SU-DHL-6 (cell line): ENCODE results near the gene DNALI1.
"Not testable (repeated sequence)": the region's sequence is repeated elsewhere in the genome, so short reads cannot be mapped to it uniquely, and the experiment has no call there.

ENCODE experiments used
- H2AFZ ChIP-seq: fragments of 200-600 bp; sonication (generic); 2 replicates; pipeline ENCODE4 v1.6.1; 2014; ENCODE audit warnings: low read depth, mild to moderate bottlenecking, moderate library complexity, mixed read lengths, antibody characterized with exemption, low read length; ENCODE audit not compliant: severe bottlenecking
- H3F3A ChIP-seq: fragments of 200-600 bp; shearing (Covaris generic); 2 replicates; pipeline ENCODE4 v1.6.0; 2016; ENCODE audit warnings: antibody characterized with exemption, mild to moderate bottlenecking; ENCODE audit not compliant: insufficient read depth
- H3K27ac ChIP-seq: fragments of 200-600 bp; sonication (generic); 2 replicates; pipeline ENCODE4 v1.5.1; 2016; ENCODE audit warnings: low read depth, mild to moderate bottlenecking, low read length, moderate library complexity, mixed read lengths
- H3K27me3 ChIP-seq: fragments of 200-600 bp; sonication (generic), shearing (Covaris generic); 2 replicates; pipeline ENCODE4 v1.6.0; 2014; ENCODE audit warnings: mild to moderate bottlenecking, low read length
- H3K36me3 ChIP-seq: fragments of 200-600 bp; sonication (generic); 2 replicates; pipeline ENCODE4 v1.6.1; 2014; ENCODE audit warnings: mild to moderate bottlenecking, low read length, mixed read lengths
- H3K4me2 ChIP-seq: fragments of 300-600, 200-600 bp; shearing (Covaris generic), sonication (generic); 2 replicates; pipeline ENCODE4 v1.6.0; 2014; ENCODE audit warnings: low read length, low read depth, mild to moderate bottlenecking; ENCODE audit not compliant: poor library complexity, severe bottlenecking
- H3K4me3 ChIP-seq: fragments of 200-600 bp; sonication (generic); 2 replicates; pipeline ENCODE4 v1.5.1; 2014; ENCODE audit warnings: antibody characterized with exemption, low read length, mild to moderate bottlenecking, mixed read lengths; ENCODE audit not compliant: insufficient read depth, poor library complexity, severe bottlenecking
- H3K79me2 ChIP-seq: fragments of 200-600 bp; sonication (generic); 2 replicates; pipeline ENCODE4 v1.6.1; 2014; ENCODE audit warnings: mild to moderate bottlenecking, low read length, moderate library complexity; ENCODE audit not compliant: insufficient read depth
- H3K9ac ChIP-seq: fragments of 200-600 bp; sonication (generic); 2 replicates; pipeline ENCODE4 v1.7.0; 2014; ENCODE audit warnings: mild to moderate bottlenecking, low read length
- H3K9me2 ChIP-seq: fragments of 200-600 bp; sonication (generic); replicated peaks from 2 replicates; pipeline ENCODE4 v1.6.1; 2014; ENCODE audit warnings: low read length; ENCODE audit not compliant: insufficient read depth
- H3K9me3 ChIP-seq: fragments of 200-600 bp; sonication (generic); 2 replicates; pipeline ENCODE4 v1.6.1; 2014; ENCODE audit warnings: low read length, mixed read lengths; ENCODE audit not compliant: insufficient read depth
- H4K20me1 ChIP-seq: fragments of 200-600 bp; sonication (generic); 2 replicates; pipeline ENCODE4 v1.6.1; 2014; ENCODE audit warnings: low read depth, mild to moderate bottlenecking, antibody characterized with exemption, low read length, moderate library complexity, mixed read lengths
- EZH2phosphoT487 ChIP-seq: fragments of 200-600 bp; sonication (generic), shearing (Covaris generic); conservative IDR thresholded peaks from 2 replicates; pipeline ENCODE4 v1.6.1; 2018; ENCODE audit warnings: mild to moderate bottlenecking, antibody characterized with exemption, low read length, moderate library complexity, mixed read lengths
- TF ChIP-seq, protein P1 (sequence below): fragments of 200-600 bp; sonication (generic); IDR thresholded peaks from one replicate; pipeline ENCODE4 v1.5.1; 2017; ENCODE audit warnings: antibody characterized with exemption, mild to moderate bottlenecking, low read length, moderate library complexity; ENCODE audit not compliant: insufficient read depth, poor library complexity, severe bottlenecking

DNALI1 gene

DNA sequence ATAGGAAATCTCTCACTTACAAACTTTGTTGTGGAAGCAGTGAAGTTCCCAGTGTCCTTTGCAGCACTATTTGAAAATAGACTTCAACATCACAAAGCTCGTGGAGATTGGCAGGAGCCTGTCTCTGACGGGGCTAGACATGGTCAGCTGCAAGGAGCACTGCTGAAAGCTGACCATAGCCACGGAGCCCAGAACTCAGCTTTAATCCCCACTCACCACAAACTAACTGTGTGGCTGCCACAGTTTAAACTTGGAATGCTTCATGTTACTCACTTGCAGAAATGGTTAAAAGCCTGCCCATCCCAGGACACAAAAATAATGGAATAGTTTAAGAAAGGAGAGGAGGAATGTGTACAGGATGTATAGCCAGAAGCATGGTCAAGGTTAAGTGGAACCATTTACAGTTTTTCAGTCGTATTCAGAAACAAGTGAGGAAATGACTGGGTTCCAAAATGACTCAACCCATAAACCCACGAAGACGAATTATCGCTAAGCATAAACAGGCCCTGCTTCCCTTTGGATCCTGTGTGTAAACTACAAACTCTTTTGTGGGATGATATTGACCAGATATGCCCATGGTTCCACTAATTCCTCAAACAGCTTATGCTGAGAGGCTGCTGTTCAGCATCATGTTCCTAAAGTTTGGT is 18.2 kb downstream of the DNALI1 start:
- Histone ChIP-seq H3K9me3 (no peaks in the 10 kb centered on the region), H3K4me3 (no peak overlapping the region), H4K20me1 (no peaks in the 10 kb centered on the region), H3K27me3 (no peaks in the 10 kb centered on the region), H3K4me2 (no peak overlapping the region), H3K79me2 (no peaks in the 10 kb centered on the region), H3F3A (no peaks in the 10 kb centered on the region), H3K9ac (no peak overlapping the region), H3K27ac (no peak overlapping the region), H3K9me2 (no peaks in the 10 kb centered on the region), H3K36me3 (peaks cover 31% of the 10 kb centered on the region), H2AFZ (no peak overlapping the region)
- TF ChIP-seq, protein P1, sequence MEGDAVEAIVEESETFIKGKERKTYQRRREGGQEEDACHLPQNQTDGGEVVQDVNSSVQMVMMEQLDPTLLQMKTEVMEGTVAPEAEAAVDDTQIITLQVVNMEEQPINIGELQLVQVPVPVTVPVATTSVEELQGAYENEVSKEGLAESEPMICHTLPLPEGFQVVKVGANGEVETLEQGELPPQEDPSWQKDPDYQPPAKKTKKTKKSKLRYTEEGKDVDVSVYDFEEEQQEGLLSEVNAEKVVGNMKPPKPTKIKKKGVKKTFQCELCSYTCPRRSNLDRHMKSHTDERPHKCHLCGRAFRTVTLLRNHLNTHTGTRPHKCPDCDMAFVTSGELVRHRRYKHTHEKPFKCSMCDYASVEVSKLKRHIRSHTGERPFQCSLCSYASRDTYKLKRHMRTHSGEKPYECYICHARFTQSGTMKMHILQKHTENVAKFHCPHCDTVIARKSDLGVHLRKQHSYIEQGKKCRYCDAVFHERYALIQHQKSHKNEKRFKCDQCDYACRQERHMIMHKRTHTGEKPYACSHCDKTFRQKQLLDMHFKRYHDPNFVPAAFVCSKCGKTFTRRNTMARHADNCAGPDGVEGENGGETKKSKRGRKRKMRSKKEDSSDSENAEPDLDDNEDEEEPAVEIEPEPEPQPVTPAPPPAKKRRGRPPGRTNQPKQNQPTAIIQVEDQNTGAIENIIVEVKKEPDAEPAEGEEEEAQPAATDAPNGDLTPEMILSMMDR, result no peak
- no peak for TF ChIP-seq EZH2phosphoT487

DNA sequence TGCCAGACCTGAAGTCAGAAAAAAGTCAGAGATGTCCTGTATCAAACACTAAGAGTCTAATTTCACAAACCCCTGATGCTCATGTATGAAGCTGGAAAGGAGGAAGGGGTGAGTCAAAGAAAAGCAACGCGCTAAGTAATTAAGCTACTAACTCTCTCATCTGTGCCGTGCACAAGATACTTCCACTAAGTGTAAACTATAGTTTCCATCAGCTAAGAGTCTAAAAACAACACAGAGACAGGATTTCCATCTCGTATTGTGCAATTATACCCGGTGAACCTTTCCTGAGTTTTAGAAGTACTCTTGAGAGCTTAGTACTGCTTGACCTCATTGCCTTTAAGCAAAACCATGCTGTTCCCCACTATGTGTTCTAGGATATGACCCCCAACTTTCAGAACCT is 19.0 kb downstream of the DNALI1 start:
- Histone ChIP-seq H3K4me2 (no peak overlapping the region), H2AFZ (no peak overlapping the region), H3K9me2 (no peaks in the 10 kb centered on the region), H4K20me1 (no peaks in the 10 kb centered on the region), H3F3A (no peaks in the 10 kb centered on the region), H3K79me2 (no peaks in the 10 kb centered on the region), H3K9me3 (no peaks in the 10 kb centered on the region), H3K27ac (no peak overlapping the region), H3K36me3 (peaks cover 37% of the 10 kb centered on the region), H3K9ac (no peak overlapping the region), H3K4me3 (no peak overlapping the region), H3K27me3 (no peaks in the 10 kb centered on the region)
- no peak for TF ChIP-seq EZH2phosphoT487
- TF ChIP-seq, protein P1, result no peak

DNA sequence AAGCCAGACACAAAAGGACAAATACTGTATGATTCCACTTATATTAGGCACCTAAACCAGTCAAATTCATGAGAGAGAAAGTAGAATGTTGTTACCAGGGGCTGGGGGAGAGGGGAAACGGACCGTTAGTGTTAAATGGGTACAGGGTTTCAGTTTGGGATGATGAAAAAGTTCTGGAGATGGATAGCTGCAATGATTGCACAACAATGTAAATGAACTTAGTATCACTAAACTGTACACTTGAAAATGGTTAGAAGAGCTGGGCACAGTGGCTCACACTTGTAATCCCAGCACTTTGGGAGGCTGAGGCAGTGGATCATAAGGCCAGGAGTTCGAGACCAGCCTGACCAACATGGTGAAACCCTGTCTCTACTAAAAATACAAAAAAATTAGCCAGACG is 27.8 kb downstream of the DNALI1 start:
- H3K36me3 ChIP-seq, result peaks cover 51% of the 10 kb centered on the region
- not testable (repeated sequence) for H3K9me2 ChIP-seq, H3K9ac ChIP-seq, H2AFZ ChIP-seq, H3K27ac ChIP-seq, H3F3A ChIP-seq, H3K4me2 ChIP-seq, H4K20me1 ChIP-seq, H3K9me3 ChIP-seq, H3K4me3 ChIP-seq, H3K79me2 ChIP-seq, H3K27me3 ChIP-seq

DNA sequence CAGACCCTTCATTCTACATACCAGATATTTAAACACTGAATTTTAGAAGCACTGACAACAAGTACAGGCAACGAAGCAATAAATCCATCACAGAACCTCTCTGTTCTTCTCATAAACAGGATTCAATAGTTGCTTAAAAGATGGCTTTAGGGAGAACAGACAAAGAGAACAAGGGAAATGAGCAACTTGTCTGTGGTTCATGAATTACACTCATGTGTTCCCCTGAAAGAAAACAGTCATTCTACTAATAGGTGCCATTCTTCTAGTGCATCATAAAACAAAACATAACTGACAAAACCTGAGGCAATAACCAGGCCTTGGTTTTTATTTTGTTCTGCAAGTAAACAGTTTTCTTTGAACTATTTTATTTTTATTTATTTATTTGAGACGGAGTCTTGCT is 32.2 kb downstream of the DNALI1 start:
- TF ChIP-seq, protein P1, result no peak
- TF ChIP-seq EZH2phosphoT487, result no peak
- H3K27ac ChIP-seq, result no peak overlapping the region
- H4K20me1 ChIP-seq, result peaks cover 3% of the 10 kb centered on the region; the same call in 1 of the 2 replicates
- H3F3A ChIP-seq, result no peaks in the 10 kb centered on the region
- no peaks in the 10 kb centered on the region for H3K9me3 ChIP-seq
- no peak overlapping the region for H3K4me3 ChIP-seq
- H3K79me2 ChIP-seq, result peaks cover 24% of the 10 kb centered on the region
- no peak overlapping the region for H2AFZ ChIP-seq
- peaks cover 52% of the 10 kb centered on the region; the same call in 1 of the 2 replicates for H3K36me3 ChIP-seq
- no peak overlapping the region for H3K4me2 ChIP-seq
- H3K27me3 ChIP-seq, result no peaks in the 10 kb centered on the region
- no peak overlapping the region for H3K9ac ChIP-seq
- no peaks in the 10 kb centered on the region for H3K9me2 ChIP-seq
